GM18511 (cell line): Measurements from ENCODE around the gene PLEKHH1.
"Not testable (repeated sequence)": the region's sequence is repeated elsewhere in the genome, so short reads cannot be mapped to it uniquely, and the experiment has no call there.

ENCODE experiments used
- ATAC-seq: cut with Tn5 transposase; IDR thresholded peaks from one replicate; pipeline ENCODE4 v1.9.1; 2021; ENCODE audit warnings: mild to moderate bottlenecking, moderate library complexity; ENCODE audit not compliant: unreplicated experiment

PLEKHH1 gene

DNA sequence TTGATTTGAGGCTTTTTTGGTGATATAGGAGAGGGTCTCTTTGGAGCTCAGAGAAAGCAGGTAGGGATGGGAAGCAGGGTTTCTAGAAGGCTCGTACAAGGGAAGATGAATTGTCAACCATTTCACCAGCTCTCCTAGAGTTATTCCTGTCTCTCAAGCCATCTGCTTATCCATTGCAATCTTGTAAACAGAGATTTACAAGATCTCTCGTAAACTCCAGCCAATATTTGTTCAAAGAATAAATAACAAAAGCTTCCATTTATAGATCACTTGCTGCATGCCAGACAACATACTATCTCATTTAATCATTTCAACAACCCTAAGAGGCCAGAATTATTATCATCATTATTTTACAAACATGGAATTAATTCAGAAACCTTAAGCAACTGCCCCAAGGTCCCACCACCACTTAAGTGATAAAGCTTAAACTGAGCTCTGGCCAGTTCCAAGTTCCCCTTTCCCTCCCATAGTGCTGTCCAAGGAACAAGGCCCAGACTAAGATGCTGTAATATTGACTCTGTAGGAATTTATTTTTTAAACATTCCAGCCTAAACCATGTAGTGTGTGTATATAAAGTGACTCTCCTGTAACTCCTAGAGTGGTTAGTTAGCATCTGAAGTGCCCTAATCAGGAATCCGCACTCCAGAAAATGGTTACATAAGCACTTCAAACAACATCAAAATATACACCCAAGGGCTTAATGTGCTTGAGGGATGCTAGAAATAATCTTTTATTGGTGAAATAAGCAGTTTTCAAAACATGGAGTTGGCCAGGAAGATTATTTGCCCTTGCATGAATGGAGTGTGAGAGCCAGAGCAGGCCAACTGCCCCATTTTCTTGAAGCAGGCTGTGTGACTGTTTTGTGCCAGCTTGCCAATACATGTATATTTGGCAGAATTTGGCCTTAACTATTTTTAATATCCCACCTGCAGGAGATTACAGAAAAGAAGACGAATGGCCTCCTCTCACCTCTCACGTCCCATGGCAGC is 2.8 kb upstream of the PLEKHH1 start:
- no peak for ATAC-seq

DNA sequence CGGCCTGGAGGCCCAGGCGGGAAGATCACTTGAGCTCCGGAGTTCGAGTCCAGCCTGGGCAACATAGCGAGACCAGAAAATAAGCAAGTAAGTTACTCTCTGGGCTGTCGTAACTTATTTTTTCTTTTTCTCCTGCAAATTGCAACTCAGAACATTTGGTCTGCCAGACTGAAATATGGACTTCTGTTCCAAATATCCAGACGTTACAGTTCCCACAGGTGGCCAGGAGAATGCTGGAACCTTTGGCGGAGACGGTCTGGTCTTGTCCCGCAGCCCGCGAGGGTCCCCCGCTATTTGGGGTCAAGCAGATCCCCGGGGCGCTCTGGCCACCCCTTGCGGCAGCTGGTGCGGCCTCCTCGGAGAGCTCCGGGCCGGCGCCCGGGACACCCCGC is 488 bp upstream of the PLEKHH1 start:
- ATAC-seq = no peak

DNA sequence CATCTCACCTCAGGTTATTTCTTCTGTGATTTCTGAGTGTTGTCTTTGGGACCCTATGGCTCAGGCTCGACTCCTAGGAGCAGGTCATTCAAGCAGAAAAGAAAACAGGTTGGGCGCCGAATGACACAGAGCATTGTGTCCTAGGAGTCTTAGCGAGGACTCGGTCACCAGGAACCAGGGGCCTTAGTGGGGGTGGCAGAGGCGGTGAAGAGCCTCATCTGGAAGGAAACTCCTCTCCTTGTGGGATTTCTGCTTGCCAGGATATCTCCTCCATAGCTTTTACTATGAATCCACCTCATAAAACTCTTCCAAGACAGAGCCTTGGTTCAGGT is 630 bp downstream of the PLEKHH1 start:
- ATAC-seq = no peak

DNA sequence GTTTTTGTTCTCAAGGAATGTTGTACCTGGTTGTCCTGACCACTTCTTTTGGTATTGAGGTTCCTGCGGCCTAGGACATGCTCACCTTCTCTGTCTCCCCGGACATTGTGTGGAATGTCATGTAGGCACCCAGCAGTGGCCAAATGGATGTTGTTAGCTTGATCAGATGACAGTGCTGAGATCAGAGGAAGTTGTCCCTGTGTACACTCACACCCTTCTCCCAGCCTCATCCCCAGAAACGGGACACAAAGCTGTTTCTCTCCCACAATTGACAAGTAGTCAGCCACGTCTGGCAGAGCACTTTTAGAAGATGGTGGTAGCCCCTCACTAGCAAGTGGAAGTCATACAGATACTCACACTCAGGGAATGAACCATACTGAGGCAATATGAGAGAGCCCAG is 3.0 kb downstream of the PLEKHH1 start:
- no peak for ATAC-seq

DNA sequence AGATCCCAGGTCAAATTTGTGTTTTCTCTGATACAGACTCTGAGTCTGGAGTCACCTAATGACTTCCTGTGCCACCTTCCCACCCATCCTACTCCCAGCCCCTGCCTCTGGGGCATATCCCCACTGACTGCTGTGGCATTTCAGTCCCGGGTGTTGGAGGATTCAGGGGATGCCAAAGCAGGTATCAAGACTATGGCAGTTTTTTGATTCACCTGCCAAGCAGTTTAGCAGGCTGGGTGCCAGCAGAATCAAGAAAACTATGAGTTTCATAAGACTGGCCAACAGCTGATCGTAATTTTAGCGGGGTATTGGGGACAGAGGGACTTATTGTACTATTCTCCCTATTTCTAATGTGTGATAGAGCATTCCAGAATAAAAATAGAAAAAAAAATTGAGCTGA is 4.6 kb downstream of the PLEKHH1 start:
- no peak for ATAC-seq

DNA sequence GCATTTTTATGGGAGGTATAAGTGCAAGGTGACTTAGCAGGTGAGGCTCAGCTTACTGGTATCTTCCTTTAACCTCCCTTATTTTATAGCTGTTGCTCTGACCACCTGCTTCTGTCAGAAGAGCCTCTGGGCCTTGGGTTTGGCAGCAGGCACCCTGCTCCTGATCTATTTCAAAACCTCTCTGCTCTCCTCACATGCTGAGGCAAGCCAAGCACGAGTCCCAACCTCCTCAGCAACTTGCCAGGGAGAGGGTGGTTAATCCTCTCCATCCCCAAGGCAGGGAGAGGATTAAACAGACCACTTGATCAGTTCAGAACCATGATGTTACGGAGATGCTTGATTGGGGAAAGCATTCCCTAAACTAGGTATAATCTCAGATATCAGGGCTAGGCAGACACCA is 5.4 kb downstream of the PLEKHH1 start:
- ATAC-seq = no peak

DNA sequence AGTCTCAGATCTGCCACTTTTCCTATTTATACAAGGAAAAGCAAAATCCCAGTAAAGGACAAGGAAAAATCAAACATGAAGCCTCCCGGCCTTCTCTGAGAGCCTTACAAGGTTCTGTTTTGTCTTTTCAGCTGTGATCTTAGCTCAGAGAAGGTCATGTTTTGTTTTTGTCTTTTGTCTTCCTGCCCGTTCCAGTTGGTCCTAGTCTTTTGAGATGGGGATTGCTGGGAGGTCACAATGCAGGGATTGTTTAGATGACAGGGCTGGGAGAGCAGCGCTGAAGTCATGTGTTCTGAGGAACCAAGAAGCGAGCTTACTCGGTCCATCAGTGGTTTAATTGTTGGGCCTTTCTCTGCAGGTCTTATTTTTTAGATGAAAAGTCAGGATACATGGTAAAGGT is 6.0 kb downstream of the PLEKHH1 start:
- no peak for ATAC-seq

DNA sequence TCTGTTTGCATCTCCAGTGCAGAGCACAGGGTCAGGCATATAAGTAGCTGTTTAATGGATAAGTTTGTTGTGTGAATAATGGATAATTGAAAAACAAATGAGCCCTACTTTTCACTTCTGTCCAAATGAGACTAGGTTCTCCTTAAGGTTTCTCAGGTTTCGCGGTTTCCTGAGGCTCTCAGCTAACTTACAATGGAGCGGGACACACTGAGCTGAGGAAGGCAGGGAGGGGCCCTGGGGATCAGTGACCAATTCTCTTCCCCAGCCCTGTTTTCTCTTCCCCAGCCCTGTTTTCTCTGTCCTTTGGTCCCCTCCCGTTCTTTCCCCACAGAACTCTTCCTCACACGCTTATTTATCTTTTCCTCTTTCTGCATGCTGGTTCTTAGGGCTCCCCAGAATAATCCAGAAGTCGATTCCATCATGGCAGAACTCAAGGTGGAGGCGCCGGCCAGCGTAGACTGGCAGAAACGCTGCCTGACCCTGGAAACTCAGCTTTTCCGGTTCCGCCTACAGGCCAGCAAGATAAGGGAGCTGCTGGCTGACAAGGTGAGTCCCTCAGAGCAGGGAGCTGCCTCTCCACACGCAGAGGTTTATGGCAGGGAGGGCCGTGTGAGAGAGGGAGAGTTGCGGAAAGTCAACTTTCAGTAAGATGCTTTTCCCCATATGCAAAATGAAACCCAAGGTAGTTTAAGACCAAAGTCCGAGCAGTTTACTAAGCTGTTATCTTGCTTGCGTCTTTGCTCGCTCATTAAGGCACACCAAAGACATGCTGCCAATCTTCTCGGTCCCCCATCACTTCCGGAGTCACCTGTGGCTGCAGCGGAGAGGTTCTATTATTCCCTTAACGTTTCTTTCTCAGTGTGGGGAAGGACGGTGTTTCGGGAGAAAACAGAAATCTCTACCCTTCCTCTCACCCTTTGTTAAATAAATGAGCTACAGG is 8.6 kb downstream of the PLEKHH1 start:
- no peak for ATAC-seq

DNA sequence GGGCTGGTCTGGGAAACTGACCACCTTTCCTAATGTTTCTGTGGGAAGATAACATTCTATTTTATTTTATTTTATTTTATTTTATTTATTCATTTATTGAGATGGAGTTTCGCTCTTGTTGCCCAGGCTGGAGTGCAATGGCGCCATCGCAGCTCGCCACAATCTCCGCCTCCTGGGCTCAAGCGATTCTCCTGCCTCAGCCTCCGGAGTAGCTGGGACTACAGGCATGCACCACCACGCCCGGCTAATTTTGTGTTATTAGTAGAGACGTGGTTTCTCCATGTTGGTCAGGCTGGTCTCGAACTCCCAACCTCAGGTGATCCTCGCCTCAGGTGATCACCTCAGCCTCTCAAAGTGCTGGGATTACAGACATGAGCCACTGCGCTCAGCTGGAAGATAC is 9.5 kb downstream of the PLEKHH1 start:
- not testable (repeated sequence) for ATAC-seq

DNA sequence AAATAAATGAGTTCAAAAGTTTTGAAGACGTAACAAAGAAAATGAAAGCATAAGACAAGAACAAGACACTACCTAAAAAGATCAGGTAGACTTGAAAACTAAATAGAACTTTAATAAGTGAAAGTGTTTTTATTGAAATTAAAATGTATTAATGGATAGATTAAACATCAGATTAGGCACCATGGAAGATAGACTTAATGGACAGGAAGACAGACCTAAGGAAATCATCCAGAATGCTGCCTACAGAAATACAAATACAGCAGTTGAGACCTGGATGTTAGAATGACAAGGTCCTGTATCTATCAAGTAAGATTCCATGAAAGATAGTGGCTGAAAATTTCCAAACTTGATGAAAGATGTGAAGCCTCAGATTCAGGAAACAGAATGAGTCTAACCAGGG is 11.5 kb downstream of the PLEKHH1 start:
- ATAC-seq = no peak

DNA sequence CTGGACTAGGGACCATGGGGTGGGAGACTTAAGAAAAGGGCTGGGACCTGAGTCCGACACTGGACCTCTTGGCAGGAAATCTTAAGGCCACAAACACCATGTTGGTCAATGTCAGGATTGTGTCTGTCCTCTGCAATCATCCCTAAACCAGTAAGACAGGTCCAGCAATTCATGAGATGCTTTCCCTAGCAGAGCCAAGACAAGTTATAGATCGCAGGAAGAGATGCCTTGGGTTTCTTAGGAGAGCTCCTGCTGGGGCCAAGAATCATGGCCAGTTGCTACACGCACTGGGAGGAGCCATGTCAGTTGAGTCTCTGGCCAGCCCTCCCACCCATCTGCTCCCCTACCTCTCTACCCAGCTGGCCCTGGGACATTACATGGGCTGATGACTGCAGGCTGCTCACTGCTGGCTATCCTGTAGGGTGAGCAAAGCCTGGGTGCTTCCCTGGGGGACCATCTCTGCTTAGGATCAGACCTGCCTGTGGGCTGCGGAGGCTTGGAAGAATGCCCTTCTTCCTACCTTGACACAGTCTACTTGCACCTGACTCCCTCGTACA is 14.2 kb downstream of the PLEKHH1 start:
- no peak for ATAC-seq

DNA sequence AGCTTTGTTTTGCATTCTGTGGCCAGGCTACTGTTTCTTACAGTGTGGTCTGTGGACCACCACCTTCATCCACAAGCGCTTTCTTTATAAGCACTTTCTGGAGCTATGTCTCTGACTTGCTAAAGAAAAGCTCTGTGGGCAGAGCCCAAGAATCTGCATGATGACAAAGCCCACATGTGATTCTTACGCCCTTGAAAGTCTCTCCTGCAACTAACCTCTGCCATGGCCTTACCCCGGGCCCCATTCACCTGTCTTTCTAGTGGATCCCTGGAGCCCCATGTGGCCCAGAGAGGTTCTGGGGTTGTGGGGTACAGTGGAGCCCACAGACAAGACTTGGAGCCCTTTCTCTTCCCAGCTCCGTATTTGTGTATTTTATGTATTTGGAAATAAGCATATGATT is 16.6 kb downstream of the PLEKHH1 start:
- no peak for ATAC-seq

DNA sequence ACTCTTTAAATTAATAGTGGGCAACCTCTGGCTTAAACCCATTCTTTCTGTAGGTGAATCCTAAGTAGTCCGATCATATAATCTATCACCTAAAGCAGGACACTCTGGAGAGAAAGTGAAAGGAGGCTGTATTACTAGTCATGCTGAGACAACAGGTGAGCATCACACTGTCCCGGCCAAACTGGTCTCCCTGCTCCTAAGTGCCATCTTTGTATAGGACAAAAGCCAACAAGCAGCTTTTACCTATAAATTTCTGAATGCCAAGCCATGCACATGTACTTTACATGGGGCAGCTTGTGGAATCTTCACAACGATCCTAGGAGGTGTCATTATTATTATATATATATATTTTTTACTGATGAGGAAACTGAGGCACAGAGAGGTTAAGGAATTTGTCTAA is 18.0 kb downstream of the PLEKHH1 start:
- no peak for ATAC-seq

DNA sequence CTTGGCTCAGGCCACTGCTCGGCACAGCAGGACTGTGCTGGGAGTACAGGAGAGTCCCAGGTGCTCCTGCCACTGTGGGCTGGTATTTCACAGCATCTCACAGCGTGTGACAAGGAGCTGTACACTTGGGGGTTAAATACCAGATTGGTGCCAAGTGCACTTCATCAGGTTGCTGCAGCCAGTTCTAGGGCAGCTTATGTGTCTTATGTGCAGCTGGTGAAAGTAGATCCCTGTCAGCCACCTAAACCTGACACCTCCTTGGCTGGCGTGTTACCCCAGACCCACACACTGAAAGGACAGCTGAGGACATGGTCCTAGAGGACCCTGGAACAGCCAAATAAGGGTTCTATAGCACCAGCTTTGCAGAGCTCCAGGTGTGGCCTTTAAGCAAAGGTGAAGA is 18.9 kb downstream of the PLEKHH1 start:
- no peak for ATAC-seq

DNA sequence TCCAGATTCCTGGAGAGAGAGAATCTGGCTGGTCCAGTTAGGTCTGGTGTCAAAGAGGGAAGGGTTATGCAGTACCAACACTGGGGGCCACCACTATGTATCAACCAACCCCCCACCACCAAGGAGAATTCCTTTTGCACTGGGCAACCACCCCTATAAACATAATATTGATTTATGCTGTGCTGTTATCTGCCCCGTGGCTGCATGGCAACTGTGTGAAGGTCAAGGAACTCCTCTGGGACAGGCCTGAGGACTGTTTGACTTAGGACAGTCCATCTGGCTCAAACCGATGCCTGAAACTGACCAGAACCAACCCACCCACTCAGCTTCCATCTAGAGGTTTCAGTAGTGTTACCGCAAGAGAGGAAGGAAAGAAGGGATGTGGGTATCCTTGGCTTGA is 20.5 kb downstream of the PLEKHH1 start:
- no peak for ATAC-seq

DNA sequence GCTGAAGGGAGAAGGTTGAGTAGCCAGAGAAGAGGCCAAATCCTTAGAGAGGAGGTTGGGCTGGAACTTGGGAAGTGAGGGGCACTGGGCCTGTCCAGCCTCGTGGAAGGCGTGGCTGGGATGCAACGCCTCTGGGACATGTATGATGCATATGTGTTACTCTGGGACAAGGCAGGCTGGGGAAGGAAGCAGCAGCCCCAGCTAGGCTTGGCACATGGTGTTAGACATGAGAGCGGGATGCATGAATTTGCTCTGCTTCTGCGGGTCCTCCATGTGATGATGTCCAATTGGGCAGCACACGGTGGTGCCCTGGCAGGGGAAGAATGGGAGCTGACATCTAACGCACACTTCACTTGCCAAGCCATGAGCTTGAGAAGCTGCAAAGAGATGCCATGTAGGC is 21.3 kb downstream of the PLEKHH1 start:
- ATAC-seq = no peak

DNA sequence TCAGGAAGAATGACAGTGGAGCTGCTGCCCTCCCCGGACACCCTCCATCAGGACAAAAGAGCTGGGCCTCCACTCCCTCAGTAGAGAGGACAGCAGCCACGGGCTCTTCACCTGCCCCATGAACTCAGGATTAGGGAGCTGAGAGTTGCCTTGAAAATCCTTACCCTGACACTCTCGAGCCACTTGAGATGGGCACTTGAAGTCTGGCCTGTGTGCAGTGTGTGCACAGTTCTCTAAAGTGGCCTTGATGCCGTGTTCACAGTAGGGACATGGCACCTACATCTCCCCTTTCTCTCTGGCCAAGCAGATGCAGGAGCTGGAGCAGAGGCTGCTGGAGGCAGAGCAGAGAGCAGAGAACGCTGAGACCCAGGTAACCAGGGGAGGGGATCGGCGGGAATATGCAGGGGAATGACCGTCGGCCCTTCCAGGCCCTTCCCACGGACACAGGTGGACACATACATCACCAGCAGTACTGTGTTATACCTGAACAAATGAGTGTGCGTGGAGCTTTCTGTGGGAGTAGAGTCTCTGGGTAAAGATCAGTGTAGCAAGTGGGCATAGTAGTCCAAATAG is 22.5 kb downstream of the PLEKHH1 start:
- ATAC-seq = no peak

DNA sequence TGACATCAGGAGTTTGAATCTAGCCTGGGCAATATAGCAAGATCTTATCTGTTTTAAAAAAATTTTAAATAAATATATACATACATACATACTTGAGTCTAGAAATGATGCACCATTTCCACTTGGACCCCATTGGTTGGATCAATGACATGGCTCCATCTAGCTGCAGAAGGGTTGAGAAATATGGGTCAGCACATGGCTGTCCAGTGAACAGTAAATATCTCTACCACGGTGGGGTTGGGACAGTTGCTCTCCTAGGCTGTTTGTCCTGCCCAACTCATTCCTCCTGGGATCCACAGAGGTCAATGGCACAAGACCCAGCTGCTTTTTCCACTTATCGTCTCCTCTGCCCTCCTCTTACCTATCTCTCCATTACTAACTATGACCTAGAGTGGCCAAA is 23.6 kb downstream of the PLEKHH1 start:
- ATAC-seq = no peak

DNA sequence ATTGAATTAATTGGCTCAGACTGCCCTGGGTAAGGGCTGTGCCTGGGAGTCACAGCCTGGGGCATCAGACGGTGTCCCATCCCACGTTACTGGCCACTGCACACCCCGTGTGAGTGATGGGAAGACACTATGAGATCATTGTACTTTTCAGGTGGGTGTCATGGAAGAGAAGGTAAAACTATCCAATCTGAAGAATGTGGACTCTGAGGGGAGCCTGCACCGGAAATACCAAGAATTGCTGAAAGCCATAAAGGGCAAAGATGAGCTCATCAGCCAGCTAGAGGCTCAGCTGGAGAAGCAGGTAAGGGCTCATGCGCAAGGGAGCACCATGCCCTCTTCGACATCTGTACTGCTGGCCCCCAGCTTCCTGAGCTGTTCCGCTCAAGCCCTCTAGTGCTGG is 24.0 kb downstream of the PLEKHH1 start:
- no peak for ATAC-seq

DNA sequence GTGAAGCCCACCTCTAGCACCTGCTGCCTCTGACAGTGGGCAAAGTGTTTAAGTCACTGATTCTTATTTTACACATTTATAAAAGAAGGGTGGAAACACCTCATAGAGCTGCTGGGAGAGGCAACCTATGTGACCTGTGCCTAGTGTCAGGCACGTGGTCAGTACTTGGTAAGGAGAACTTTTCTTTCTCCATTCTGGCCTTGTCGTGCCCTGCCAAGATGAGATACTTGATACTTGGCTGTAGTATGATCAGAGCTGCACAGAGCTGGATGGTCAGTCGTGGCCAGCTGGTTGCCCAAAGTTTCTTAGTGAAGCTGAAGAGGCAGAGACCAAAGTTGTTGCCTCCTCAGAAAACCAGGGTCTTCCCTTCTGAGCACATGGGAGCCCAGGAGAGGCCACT is 24.6 kb downstream of the PLEKHH1 start:
- no peak for ATAC-seq

DNA sequence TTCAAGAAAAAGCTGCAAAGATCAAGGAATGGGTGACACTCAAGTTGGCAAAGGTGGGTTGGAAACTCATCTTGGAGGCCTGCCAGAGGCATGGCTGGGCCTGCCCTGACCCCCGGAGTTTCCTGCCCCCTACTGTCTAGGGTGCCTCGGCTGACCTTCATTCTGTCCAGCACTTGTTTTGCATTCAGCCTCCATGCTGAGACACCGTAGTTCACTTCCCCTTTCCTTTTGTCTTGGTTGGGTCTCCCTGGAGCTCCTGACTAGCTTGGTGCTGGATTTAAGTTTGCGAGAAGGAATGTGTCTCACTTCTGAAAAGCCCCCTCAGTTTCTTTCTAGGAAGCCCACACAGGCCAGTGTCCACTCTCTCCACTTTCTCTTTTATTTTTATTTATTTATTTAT is 26.5 kb downstream of the PLEKHH1 start:
- no peak for ATAC-seq
